Right lobe of liver (tissue), 4 donors: ENCODE measurements around the gene KLF14.

ENCODE experiments used
- POLR2A ChIP-seq: fragments of 450-650 bp; IDR thresholded peaks from one replicate; pipeline ENCODE4 v1.6.1; 2017; ENCODE audit warnings: antibody characterized with exemption, mild to moderate bottlenecking
- TF ChIP-seq, protein P1 (sequence below), 4 donors: fragments of 200-600 bp in 3 of 4; fragments of 450-650 bp in 1 of 4; IDR thresholded peaks; one replicate each; pipeline versions ENCODE4 v1.5.1 to v1.8.0; 2016 to 2022; ENCODE audit warnings: antibody characterized with exemption in 4 of 4, mild to moderate bottlenecking in 2 of 4
- donor health status: DM: no; HTN: no; CAD: no.
- donor health status: DM: no; HTN: no; CAD: no.
- donor health status: DM: no; HTN: yes; CAD: no.

DNA sequence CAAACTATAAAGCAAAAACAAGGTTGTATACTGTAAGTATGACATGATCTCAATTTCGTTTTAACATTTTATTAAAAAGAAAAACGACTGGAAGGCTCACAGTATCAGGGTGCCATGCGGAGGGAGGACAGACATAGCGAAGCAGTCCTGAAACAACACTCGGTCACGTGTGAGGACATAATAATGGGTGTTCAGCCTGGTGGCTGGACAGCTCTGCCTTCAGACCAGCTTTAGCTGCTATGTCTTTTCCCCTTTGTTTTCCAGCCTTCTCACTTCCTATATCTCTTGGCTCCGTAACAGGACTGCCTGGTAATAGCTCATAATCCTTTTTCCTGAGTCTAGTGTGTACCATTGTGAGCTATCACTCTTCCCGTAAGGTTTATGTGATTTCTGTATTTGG lies 18.4 kb upstream of the KLF14 start:
- TF ChIP-seq, protein P1, sequence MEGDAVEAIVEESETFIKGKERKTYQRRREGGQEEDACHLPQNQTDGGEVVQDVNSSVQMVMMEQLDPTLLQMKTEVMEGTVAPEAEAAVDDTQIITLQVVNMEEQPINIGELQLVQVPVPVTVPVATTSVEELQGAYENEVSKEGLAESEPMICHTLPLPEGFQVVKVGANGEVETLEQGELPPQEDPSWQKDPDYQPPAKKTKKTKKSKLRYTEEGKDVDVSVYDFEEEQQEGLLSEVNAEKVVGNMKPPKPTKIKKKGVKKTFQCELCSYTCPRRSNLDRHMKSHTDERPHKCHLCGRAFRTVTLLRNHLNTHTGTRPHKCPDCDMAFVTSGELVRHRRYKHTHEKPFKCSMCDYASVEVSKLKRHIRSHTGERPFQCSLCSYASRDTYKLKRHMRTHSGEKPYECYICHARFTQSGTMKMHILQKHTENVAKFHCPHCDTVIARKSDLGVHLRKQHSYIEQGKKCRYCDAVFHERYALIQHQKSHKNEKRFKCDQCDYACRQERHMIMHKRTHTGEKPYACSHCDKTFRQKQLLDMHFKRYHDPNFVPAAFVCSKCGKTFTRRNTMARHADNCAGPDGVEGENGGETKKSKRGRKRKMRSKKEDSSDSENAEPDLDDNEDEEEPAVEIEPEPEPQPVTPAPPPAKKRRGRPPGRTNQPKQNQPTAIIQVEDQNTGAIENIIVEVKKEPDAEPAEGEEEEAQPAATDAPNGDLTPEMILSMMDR (IDR thresholded peaks at IDR 0.05) = no peak
- no peak for TF ChIP-seq POLR2A
